HEK293 (cell line): ENCODE measurements around the gene LIX1L.

Experiments used
- CTCF ChIA-PET: fragments of 350-600 bp; formaldehyde crosslinking; extraction: SDS; loops from one replicate; lab custom pipeline; 2021; ENCODE audit warnings: antibody characterized with exemption; lab: Yijun Ruan, JAX
- POLR2A ChIA-PET: fragments of 300-600 bp; formaldehyde crosslinking; extraction: SDS; loops from one replicate; lab custom pipeline; 2020; ENCODE audit warnings: antibody characterized with exemption, inconsistent platforms; lab: Yijun Ruan, JAX
- H3K27ac ChIP-seq: fragments of 200-500 bp; sonication (Bioruptor generic); 2 replicates; pipeline ENCODE4 v1.5.1; 2014; ENCODE audit warnings: low read depth, low read length, control low read depth, inconsistent platforms; ENCODE audit errors: extremely low read depth
- H3K36me3 ChIP-seq, 2 experiments: fragments of 200-500 bp in 1 of 2; sonication (Bioruptor generic) in 1 of 2; 1 replicate in 1 of 2; 2 replicates in 1 of 2; pipeline ENCODE4 v1.5.1; 2014 to 2017; ENCODE audit warnings: inconsistent platforms in 2 of 2, low read length in 2 of 2; ENCODE audit not compliant: control insufficient read depth in 2 of 2, insufficient read depth in 1 of 2
- H3K4me1 ChIP-seq: fragments of 200-500 bp; sonication (Bioruptor generic); 2 replicates; pipeline ENCODE4 v1.5.1; 2014; ENCODE audit warnings: mild to moderate bottlenecking, low read length, inconsistent platforms; ENCODE audit not compliant: control insufficient read depth, insufficient read depth
- H3K4me3 ChIP-seq: 2 replicates; pipeline ENCODE4 v1.5.1; 2011; ENCODE audit warnings: low read depth, mild to moderate bottlenecking, control low read depth, low read length, moderate library complexity
- H3K9me3 ChIP-seq: fragments of 200-500 bp; sonication (Bioruptor generic); 2 replicates; pipeline ENCODE4 v1.5.1; 2014; ENCODE audit warnings: low read depth, low read length, inconsistent platforms; ENCODE audit not compliant: control insufficient read depth, insufficient read depth
- ATF2 ChIP-seq: fragments of 450-650 bp; formaldehyde crosslinking; IDR thresholded peaks from 2 replicates; pipeline ENCODE4 v1.5.1; 2016; ENCODE audit warnings: missing biosample characterization, missing genetic modification characterization, low read depth
- KLF8 ChIP-seq: fragments of 450-650 bp; formaldehyde crosslinking; IDR thresholded peaks from 2 replicates; pipeline ENCODE4 v1.5.1; 2016; ENCODE audit warnings: missing biosample characterization, missing genetic modification characterization
- TRIM28 ChIP-seq: IDR thresholded peaks from 2 replicates; pipeline ENCODE4 v1.6.1; 2011; ENCODE audit warnings: low read length, control low read depth, borderline replicate concordance
- ZBTB7A ChIP-seq: fragments of 450-650 bp; formaldehyde crosslinking; IDR thresholded peaks from 2 replicates; pipeline ENCODE4 v1.5.1; 2016; ENCODE audit warnings: low read depth, missing biosample characterization, missing genetic modification characterization
- ZNF121 ChIP-seq: fragments of 450-650 bp; formaldehyde crosslinking; IDR thresholded peaks from 2 replicates; pipeline ENCODE4 v1.5.1; 2016; ENCODE audit warnings: missing biosample characterization, missing genetic modification characterization
- ZNF138 ChIP-seq: fragments of 450-650 bp; formaldehyde crosslinking; IDR thresholded peaks from 2 replicates; pipeline ENCODE4 v1.5.1; 2016; ENCODE audit warnings: missing biosample characterization, missing genetic modification characterization, borderline replicate concordance
- ZNF2 ChIP-seq: fragments of 450-650 bp; formaldehyde crosslinking; IDR thresholded peaks from 2 replicates; pipeline ENCODE4 v1.5.1; 2016; ENCODE audit warnings: missing biosample characterization, missing genetic modification characterization
- ZNF335 ChIP-seq: fragments of 450-650 bp; formaldehyde crosslinking; conservative IDR thresholded peaks from 2 replicates; pipeline ENCODE4 v1.5.1; 2016; ENCODE audit warnings: missing biosample characterization, missing genetic modification characterization
- ZNF341 ChIP-seq: fragments of 450-650 bp; formaldehyde crosslinking; IDR thresholded peaks from 2 replicates; pipeline ENCODE4; 2016; ENCODE audit warnings: low read depth, missing biosample characterization, missing genetic modification characterization
- ZNF354C ChIP-seq: fragments of 450-650 bp; formaldehyde crosslinking; IDR thresholded peaks from 2 replicates; pipeline ENCODE4 v1.5.1; 2016; ENCODE audit warnings: missing biosample characterization, missing genetic modification characterization, low read depth, borderline replicate concordance
- ZNF48 ChIP-seq: fragments of 450-650 bp; formaldehyde crosslinking; IDR thresholded peaks from 2 replicates; pipeline ENCODE4 v1.5.1; 2016; ENCODE audit warnings: missing biosample characterization, missing genetic modification characterization
- ZNF548 ChIP-seq: fragments of 450-650 bp; formaldehyde crosslinking; IDR thresholded peaks from 2 replicates; pipeline ENCODE4 v1.5.1; 2016; ENCODE audit warnings: missing biosample characterization, missing genetic modification characterization
- ZNF561 ChIP-seq: fragments of 450-650 bp; IDR thresholded peaks from 2 replicates; pipeline ENCODE4 v1.5.1; 2018; ENCODE audit warnings: missing biosample characterization, missing genetic modification characterization, borderline replicate concordance
- ZNF600 ChIP-seq: fragments of 450-650 bp; formaldehyde crosslinking; IDR thresholded peaks from 2 replicates; pipeline ENCODE4 v1.5.1; 2016; ENCODE audit warnings: missing biosample characterization, missing genetic modification characterization
- ZNF645 ChIP-seq: fragments of 450-650 bp; formaldehyde crosslinking; IDR thresholded peaks from 2 replicates; pipeline ENCODE4; 2016; ENCODE audit warnings: missing biosample characterization, missing genetic modification characterization
- ZNF692 ChIP-seq: fragments of 450-650 bp; formaldehyde crosslinking; IDR thresholded peaks from 2 replicates; pipeline ENCODE4 v1.5.1; 2016; ENCODE audit warnings: missing biosample characterization, missing genetic modification characterization
- ZNF792 ChIP-seq: fragments of 450-650 bp; formaldehyde crosslinking; IDR thresholded peaks from 2 replicates; pipeline ENCODE4 v1.5.1; 2016; ENCODE audit warnings: missing biosample characterization, missing genetic modification characterization
- TF ChIP-seq, protein P1 (sequence below): fragments of 450-650 bp; formaldehyde crosslinking; conservative IDR thresholded peaks from 2 replicates; pipeline ENCODE4 v1.5.1; 2016; ENCODE audit warnings: low read depth, missing biosample characterization, missing genetic modification characterization

Gene LIX1L

GRCh38 chr1:145960468-145961108 is 2.8 kb upstream of the LIX1L start (continued):
- TF ChIP-seq ZNF692 (tag by site-specific recombination), result 0 out of 2 replicates have a peak, but pooled peaks have one; percentile 29
- peak; percentile 89 for TF ChIP-seq ZNF600 (tag by site-specific recombination)
- no peak for TF ChIP-seq TRIM28
- no peak for TF ChIP-seq ZNF138 (tag by site-specific recombination)

DNA sequence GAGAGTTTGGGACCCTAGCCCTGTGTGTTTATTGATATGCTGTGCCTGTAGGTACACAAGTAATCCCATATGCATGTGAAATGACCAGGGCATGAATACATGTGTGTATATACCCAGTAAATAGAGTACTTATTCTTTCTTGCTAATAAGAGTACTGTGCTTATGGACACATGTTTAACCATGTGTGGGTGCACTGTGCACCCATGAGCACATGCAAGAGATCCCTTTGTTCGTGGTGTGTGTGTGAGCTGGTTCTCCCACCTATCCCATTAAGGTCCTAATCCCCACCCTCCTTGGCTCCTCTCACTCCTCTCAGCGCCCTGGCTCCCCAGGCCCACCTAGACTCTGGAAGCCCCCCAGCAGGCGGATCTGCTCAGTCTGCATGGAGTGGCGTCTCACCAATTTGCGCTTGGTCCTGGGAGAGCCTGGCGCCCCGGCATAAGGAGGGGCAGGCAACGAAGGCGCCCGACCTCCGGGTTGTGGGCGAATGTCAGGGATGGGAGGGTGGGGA is 2.2 kb upstream of the LIX1L start:
- ChIA-PET CTCF (interaction anchor here (0.5 kb wide), 1 partner anchor 13 kb away, joined by 3 read pairs; no protein-coding TSS in a partner anchor), POLR2A (interaction anchor here (0.6 to 0.9 kb wide), 2 partner anchors 68 to 101 kb away, joined by 3 read pairs; no protein-coding TSS in a partner anchor)
- TF ChIP-seq ZBTB7A (no peak), ZNF792 (tag by site-specific recombination) (no peak), ZNF121 (no peak), ZNF354C (tag by site-specific recombination) (no peak), ZNF548 (no peak), ZNF561 (no peak), ZNF2 (tag by site-specific recombination) (no peak), ZNF48 (no peak), ATF2 (tag by site-specific recombination) (no peak), KLF8 (tag by site-specific recombination) (no peak), ZNF645 (tag by site-specific recombination) (no peak), ZNF335 (tag by site-specific recombination) (no peak), ZNF341 (tag by site-specific recombination) (no peak)
- TF ChIP-seq, protein P1, sequence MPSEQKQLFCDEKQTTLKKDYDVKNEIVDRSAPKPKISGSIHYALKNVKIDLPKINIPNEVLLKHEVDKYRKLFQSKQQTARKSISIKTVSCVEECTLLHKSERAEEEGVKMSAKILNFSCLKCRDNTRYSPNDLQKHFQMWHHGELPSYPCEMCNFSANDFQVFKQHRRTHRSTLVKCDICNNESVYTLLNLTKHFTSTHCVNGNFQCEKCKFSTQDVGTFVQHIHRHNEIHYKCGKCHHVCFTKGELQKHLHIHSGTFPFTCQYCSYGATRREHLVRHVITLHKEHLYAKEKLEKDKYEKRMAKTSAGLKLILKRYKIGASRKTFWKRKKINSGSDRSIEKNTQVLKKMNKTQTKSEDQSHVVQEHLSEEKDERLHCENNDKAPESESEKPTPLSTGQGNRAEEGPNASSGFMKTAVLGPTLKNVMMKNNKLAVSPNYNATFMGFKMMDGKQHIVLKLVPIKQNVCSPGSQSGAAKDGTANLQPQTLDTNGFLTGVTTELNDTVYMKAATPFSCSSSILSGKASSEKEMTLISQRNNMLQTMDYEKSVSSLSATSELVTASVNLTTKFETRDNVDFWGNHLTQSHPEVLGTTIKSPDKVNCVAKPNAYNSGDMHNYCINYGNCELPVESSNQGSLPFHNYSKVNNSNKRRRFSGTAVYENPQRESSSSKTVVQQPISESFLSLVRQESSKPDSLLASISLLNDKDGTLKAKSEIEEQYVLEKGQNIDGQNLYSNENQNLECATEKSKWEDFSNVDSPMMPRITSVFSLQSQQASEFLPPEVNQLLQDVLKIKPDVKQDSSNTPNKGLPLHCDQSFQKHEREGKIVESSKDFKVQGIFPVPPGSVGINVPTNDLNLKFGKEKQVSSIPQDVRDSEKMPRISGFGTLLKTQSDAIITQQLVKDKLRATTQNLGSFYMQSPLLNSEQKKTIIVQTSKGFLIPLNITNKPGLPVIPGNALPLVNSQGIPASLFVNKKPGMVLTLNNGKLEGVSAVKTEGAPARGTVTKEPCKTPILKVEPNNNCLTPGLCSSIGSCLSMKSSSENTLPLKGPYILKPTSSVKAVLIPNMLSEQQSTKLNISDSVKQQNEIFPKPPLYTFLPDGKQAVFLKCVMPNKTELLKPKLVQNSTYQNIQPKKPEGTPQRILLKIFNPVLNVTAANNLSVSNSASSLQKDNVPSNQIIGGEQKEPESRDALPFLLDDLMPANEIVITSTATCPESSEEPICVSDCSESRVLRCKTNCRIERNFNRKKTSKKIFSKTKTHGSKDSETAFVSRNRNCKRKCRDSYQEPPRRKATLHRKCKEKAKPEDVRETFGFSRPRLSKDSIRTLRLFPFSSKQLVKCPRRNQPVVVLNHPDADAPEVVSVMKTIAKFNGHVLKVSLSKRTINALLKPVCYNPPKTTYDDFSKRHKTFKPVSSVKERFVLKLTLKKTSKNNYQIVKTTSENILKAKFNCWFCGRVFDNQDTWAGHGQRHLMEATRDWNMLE (tag by site-specific recombination), result no peak
- H3K9me3 ChIP-seq, result no peaks in the 10 kb centered on the region
- no peaks in the 10 kb centered on the region for H3K36me3 ChIP-seq
- H3K4me1 ChIP-seq, result peaks cover 12% of the 10 kb centered on the region
- H3K4me3 ChIP-seq, result peak overlapping the region; percentile 56
- no peak overlapping the region; the same call in 1 of the 2 replicates for H3K27ac ChIP-seq
